ENCODE data around the gene BACH2.

Gene BACH2

DNA sequence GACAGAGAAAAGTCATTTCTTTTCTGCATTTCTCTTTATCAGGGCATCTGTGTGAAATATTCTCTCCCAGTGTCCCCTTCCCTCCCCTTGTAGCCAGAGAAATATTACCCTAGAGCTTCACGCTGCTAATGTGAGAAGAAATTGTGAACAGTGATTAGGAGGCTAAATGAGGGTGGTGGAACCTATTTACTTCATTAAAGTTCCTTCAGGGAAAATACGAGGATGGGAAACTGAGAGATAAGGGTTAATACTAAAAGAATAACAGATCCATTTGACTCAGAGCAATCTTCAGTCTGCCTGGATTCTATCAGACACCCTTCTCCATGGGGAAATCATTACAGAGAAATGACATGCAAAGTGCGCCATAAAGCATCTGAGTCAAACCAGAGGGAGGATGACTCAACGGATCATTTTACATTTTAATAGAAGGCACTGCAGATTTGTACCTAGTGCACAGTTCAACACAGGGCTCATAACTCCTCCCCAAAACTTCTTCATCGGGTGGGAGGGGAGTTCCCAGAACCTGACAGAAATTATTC lies 271.1 kb downstream of the BACH2 start:
- TF ChIP-seq, protein P1, sequence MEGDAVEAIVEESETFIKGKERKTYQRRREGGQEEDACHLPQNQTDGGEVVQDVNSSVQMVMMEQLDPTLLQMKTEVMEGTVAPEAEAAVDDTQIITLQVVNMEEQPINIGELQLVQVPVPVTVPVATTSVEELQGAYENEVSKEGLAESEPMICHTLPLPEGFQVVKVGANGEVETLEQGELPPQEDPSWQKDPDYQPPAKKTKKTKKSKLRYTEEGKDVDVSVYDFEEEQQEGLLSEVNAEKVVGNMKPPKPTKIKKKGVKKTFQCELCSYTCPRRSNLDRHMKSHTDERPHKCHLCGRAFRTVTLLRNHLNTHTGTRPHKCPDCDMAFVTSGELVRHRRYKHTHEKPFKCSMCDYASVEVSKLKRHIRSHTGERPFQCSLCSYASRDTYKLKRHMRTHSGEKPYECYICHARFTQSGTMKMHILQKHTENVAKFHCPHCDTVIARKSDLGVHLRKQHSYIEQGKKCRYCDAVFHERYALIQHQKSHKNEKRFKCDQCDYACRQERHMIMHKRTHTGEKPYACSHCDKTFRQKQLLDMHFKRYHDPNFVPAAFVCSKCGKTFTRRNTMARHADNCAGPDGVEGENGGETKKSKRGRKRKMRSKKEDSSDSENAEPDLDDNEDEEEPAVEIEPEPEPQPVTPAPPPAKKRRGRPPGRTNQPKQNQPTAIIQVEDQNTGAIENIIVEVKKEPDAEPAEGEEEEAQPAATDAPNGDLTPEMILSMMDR (IDR thresholded peaks at IDR 0.05; ENCODE audit: low read depth, low read length, missing control alignments) = no peak
- no peak overlapping the region for H3K4me3 ChIP-seq (ENCODE audit: low read depth, low read length)
- DNase-seq (ENCODE audit: low read depth) = no peak

DNA sequence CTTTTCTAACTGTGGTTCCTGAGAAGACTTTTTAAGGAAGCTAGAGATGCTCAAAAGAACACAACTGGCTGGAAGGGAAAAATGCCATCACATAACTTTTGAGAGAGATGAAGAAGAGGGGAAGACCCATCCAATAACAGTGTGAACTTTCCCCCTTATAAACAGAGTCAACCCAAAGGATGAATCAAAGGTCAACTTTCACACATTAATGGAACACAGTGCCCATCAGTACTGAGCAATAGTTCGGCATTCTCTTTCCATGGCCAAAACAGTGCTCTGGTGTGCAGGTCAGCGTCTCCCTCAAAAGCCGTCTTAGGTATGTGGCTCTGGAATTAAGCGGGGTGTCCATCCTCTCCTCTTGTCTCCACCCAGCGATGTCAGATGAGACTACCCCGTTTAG lies 272.0 kb downstream of the BACH2 start:
- TF ChIP-seq, protein P1 (IDR thresholded peaks at IDR 0.05; ENCODE audit: low read depth, low read length, missing control alignments) = no peak
- no peak for DNase-seq (ENCODE audit: low read depth)
- H3K4me3 ChIP-seq (ENCODE audit: low read depth, low read length) = no peak overlapping the region

DNA sequence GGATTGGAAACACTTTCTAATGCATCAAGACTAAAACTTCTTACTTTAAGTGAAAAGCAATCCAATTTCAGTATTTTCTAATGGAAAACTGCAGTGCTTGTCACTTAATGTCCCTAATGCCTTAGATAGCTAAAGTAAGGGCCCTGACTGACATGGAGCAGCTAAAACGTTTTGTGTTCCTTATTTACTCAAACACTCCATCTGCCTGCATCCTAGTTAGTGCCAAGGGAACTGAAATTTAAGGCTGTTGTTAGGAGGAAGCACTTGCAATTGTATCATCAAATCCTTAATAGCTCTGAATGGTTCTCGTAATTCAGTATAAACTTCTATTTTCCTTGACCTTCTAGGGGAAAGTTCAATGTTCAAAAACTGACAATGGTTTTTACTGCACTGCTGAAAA lies 274.9 kb downstream of the BACH2 start:
- TF ChIP-seq, protein P1 (IDR thresholded peaks at IDR 0.05; ENCODE audit: low read depth, low read length, missing control alignments) = no peak
- no peak overlapping the region for H3K4me3 ChIP-seq (ENCODE audit: low read depth, low read length)
- DNase-seq (ENCODE audit: low read depth) = no peak

DNA sequence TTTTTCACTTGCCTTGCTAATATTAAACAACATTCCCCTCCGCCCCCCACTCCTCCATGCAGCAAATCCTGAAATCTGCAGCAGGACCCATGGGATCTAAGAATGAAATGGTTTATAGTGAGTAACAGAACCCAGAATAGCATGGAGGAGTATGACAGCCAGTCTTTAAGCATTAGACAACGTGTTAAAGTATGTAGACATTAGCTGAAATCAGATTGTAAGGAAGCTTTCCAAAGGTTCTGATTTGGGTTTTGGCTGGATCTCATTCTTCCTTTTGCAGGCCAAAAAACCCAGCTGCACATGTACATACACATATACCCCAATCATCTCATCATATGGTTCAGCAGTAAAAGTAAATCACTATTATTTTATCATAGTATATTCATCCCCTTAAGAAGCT lies 275.9 kb downstream of the BACH2 start:
- no peak for DNase-seq (ENCODE audit: low read depth)
- TF ChIP-seq, protein P1 (IDR thresholded peaks at IDR 0.05; ENCODE audit: low read depth, low read length, missing control alignments) = no peak
- H3K4me3 ChIP-seq (ENCODE audit: low read depth, low read length) = no peak overlapping the region

DNA sequence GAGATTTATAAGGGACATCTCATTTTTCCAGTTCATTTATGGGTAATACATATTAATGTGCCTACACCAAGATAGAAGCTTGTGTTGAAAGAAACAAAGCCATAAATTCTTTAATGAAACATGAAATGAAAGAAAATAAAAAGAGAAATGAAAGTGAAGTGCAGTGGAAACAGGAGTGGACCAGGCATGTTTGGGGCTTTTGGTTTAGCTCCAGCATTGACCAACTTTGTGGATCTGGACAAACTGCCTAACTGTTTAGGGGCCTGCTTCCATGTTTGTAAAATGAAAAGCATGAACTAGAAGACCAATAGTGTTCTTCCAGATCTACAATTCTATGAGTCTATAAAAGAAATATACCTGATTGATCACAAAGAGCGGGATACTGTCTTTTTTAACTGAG lies 277.4 kb downstream of the BACH2 start:
- TF ChIP-seq, protein P1 (IDR thresholded peaks at IDR 0.05; ENCODE audit: low read depth, low read length, missing control alignments) = no peak
- H3K4me3 ChIP-seq (ENCODE audit: low read depth, low read length) = no peak overlapping the region
- no peak for DNase-seq (ENCODE audit: low read depth)

DNA sequence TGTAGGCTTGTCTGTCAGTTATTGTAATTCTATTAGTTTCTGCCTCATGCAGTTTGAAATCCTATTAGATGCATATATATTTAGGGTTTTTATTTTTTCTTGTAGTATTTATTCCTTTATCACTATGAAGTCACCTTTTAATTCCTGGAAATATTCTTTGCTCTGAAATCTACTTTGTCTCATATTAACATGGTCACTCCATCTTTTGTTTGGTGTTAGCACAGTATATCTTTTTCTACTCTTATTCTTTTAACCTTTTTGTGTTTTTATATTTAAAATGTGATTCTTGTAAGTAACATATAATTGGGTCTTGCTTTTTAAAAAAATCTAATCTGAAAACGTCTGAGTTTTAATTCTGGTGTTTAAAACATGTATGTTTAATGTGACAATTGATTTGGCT lies 280.8 kb downstream of the BACH2 start:
- no peak overlapping the region for H3K4me3 ChIP-seq (ENCODE audit: low read depth, low read length)
- no peak for DNase-seq (ENCODE audit: low read depth)
- TF ChIP-seq, protein P1 (IDR thresholded peaks at IDR 0.05; ENCODE audit: low read depth, low read length, missing control alignments) = no peak

DNA sequence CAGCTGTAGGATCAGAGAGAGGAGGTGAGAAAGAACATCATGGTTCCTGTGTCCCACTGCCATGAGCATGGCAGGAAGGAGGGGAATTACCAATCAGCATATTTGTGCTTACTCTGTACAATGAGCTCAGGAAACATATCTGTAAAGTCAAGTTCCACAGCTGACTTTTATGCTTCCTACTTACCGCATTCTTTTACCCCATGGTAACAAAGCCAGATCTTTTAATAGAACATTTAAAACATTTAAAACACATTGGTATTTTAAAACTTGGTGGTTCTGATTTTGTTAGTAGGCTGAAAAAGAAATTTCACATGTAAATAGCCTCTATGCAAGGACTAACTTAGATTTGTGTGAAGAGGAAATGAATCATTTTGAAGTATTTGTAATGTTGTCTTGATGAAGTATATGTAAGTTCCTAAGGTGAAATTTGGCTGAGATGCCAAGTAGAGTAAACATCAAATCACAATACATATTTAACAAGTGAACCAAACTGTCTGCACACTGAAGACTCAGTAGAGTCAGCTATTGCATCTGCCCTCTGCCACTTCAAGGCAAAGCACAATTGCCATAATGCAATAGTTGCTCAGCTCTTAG lies 287.6 kb downstream of the BACH2 start:
- TF ChIP-seq, protein P1 (IDR thresholded peaks at IDR 0.05; ENCODE audit: low read depth, low read length, missing control alignments) = no peak
- no peak overlapping the region for H3K4me3 ChIP-seq (ENCODE audit: low read depth, low read length)
- DNase-seq (ENCODE audit: low read depth) = no peak
